Measurements from ENCODE around the gene TM4SF4.
"Not testable (repeated sequence)": the region's sequence is repeated elsewhere in the genome, so short reads cannot be mapped to it uniquely, and the experiment has no call there.

TM4SF4 gene

GRCh38 chr3:149444867-149445266 is 29.6 kb upstream of the TM4SF4 start:
- DNase-seq (ENCODE audit: low spot score); H3K4me3 Mint-ChIP-seq; H3K27ac Mint-ChIP-seq; H3K27me3 Mint-ChIP-seq (ENCODE audit: low read depth); H3K36me3 Mint-ChIP-seq (ENCODE audit: low read depth); H3K9me3 Mint-ChIP-seq; H3K4me1 Mint-ChIP-seq (ENCODE audit: low read depth): not testable (repeated sequence)

GRCh38 chr3:149448331-149448831 is 26.1 kb upstream of the TM4SF4 start:
- no peak overlapping the region for H3K4me3 Mint-ChIP-seq
- H3K4me1 Mint-ChIP-seq (ENCODE audit: low read depth), result peaks cover 6% of the 10 kb centered on the region
- no peak overlapping the region for H3K27ac Mint-ChIP-seq
- no peaks in the 10 kb centered on the region for H3K36me3 Mint-ChIP-seq (ENCODE audit: low read depth)
- no peak for DNase-seq (ENCODE audit: low spot score)
- peaks cover 13% of the 10 kb centered on the region for H3K9me3 Mint-ChIP-seq
- H3K27me3 Mint-ChIP-seq (ENCODE audit: low read depth), result peaks cover under 1% of the 10 kb centered on the region

GRCh38 chr3:149449182-149449581 is 25.3 kb upstream of the TM4SF4 start:
- peaks cover 6% of the 10 kb centered on the region for H3K4me1 Mint-ChIP-seq (ENCODE audit: low read depth)
- no peak overlapping the region for H3K4me3 Mint-ChIP-seq
- DNase-seq (ENCODE audit: low spot score), result no peak
- peaks cover 13% of the 10 kb centered on the region for H3K9me3 Mint-ChIP-seq
- H3K36me3 Mint-ChIP-seq (ENCODE audit: low read depth), result no peaks in the 10 kb centered on the region
- H3K27me3 Mint-ChIP-seq (ENCODE audit: low read depth), result no peaks in the 10 kb centered on the region
- no peak overlapping the region for H3K27ac Mint-ChIP-seq

- no peaks in the 10 kb centered on the region for H3K36me3 Mint-ChIP-seq (ENCODE audit: low read depth)
- H3K27ac Mint-ChIP-seq, result no peak overlapping the region
- no peaks in the 10 kb centered on the region for H3K27me3 Mint-ChIP-seq (ENCODE audit: low read depth)
- no peak overlapping the region for H3K4me3 Mint-ChIP-seq
- H3K4me1 Mint-ChIP-seq (ENCODE audit: low read depth), result peaks cover 6% of the 10 kb centered on the region
- peaks cover 13% of the 10 kb centered on the region for H3K9me3 Mint-ChIP-seq
- DNase-seq (ENCODE audit: low spot score), result no peak
These were observed 24.7 kb upstream of the TM4SF4 start for GRCh38 chr3:149449799-149450198.

GRCh38 chr3:149450281-149450680 is 24.2 kb upstream of the TM4SF4 start:
- Mint-ChIP-seq H3K4me1 (ENCODE audit: low read depth) (peaks cover 6% of the 10 kb centered on the region), H3K9me3 (peaks cover 13% of the 10 kb centered on the region), H3K27ac (no peak overlapping the region), H3K4me3 (no peak overlapping the region), H3K27me3 (ENCODE audit: low read depth) (no peaks in the 10 kb centered on the region), H3K36me3 (ENCODE audit: low read depth) (no peaks in the 10 kb centered on the region)
- DNase-seq (ENCODE audit: low spot score), result no peak

- no peak overlapping the region for H3K4me3 Mint-ChIP-seq
- H3K27ac Mint-ChIP-seq, result no peak overlapping the region
- peaks cover 6% of the 10 kb centered on the region for H3K4me1 Mint-ChIP-seq (ENCODE audit: low read depth)
- DNase-seq (ENCODE audit: low spot score), result no peak
- no peaks in the 10 kb centered on the region for H3K36me3 Mint-ChIP-seq (ENCODE audit: low read depth)
- peaks cover 13% of the 10 kb centered on the region for H3K9me3 Mint-ChIP-seq
- H3K27me3 Mint-ChIP-seq (ENCODE audit: low read depth), result peaks cover 4% of the 10 kb centered on the region
These were observed 22.5 kb upstream of the TM4SF4 start for GRCh38 chr3:149452036-149452435.

- no peak overlapping the region for H3K27ac Mint-ChIP-seq
- no peak overlapping the region for H3K4me3 Mint-ChIP-seq
- H3K27me3 Mint-ChIP-seq (ENCODE audit: low read depth), result peaks cover 4% of the 10 kb centered on the region
- peaks cover 13% of the 10 kb centered on the region for H3K9me3 Mint-ChIP-seq
- H3K4me1 Mint-ChIP-seq (ENCODE audit: low read depth), result peaks cover 3% of the 10 kb centered on the region
- H3K36me3 Mint-ChIP-seq (ENCODE audit: low read depth), result no peaks in the 10 kb centered on the region
- DNase-seq (ENCODE audit: low spot score), result no peak
These were observed 21.2 kb upstream of the TM4SF4 start for GRCh38 chr3:149453140-149453805.

- Mint-ChIP-seq H3K27ac (no peak overlapping the region), H3K9me3 (peaks cover 13% of the 10 kb centered on the region), H3K4me3 (no peak overlapping the region), H3K4me1 (ENCODE audit: low read depth) (no peaks in the 10 kb centered on the region), H3K36me3 (ENCODE audit: low read depth) (no peaks in the 10 kb centered on the region), H3K27me3 (ENCODE audit: low read depth) (peaks cover 4% of the 10 kb centered on the region)
- no peak for DNase-seq (ENCODE audit: low spot score)
These were observed 19.8 kb upstream of the TM4SF4 start for GRCh38 chr3:149454746-149455145.

GRCh38 chr3:149455366-149455765 is 19.1 kb upstream of the TM4SF4 start:
- H3K36me3 Mint-ChIP-seq (ENCODE audit: low read depth), result no peaks in the 10 kb centered on the region

GRCh38 chr3:149455989-149456388 is 18.5 kb upstream of the TM4SF4 start:
- DNase-seq (ENCODE audit: low spot score), result no peak
- Mint-ChIP-seq H3K4me1 (ENCODE audit: low read depth) (no peaks in the 10 kb centered on the region), H3K27ac (no peak overlapping the region), H3K36me3 (ENCODE audit: low read depth) (no peaks in the 10 kb centered on the region), H3K27me3 (ENCODE audit: low read depth) (peaks cover 4% of the 10 kb centered on the region), H3K4me3 (no peak overlapping the region), H3K9me3 (peaks cover 10% of the 10 kb centered on the region)

More at GRCh38 chr3:149455366-149455765, 19.1 kb upstream of the TM4SF4 start:
- Mint-ChIP-seq H3K4me3 (no peak overlapping the region), H3K27me3 (ENCODE audit: low read depth) (peaks cover 4% of the 10 kb centered on the region), H3K27ac (no peak overlapping the region), H3K9me3 (peaks cover 13% of the 10 kb centered on the region), H3K4me1 (ENCODE audit: low read depth) (no peaks in the 10 kb centered on the region)
- no peak for DNase-seq (ENCODE audit: low spot score)

GRCh38 chr3:149459491-149460059 is 14.9 kb upstream of the TM4SF4 start:
- peaks cover 9% of the 10 kb centered on the region for H3K27me3 Mint-ChIP-seq (ENCODE audit: low read depth)
- H3K9me3 Mint-ChIP-seq, result no peaks in the 10 kb centered on the region
- no peak overlapping the region for H3K27ac Mint-ChIP-seq
- no peaks in the 10 kb centered on the region for H3K36me3 Mint-ChIP-seq (ENCODE audit: low read depth)
- no peak for DNase-seq (ENCODE audit: low spot score)
- H3K4me3 Mint-ChIP-seq, result no peak overlapping the region
- H3K4me1 Mint-ChIP-seq (ENCODE audit: low read depth), result no peaks in the 10 kb centered on the region

- peaks cover 9% of the 10 kb centered on the region for H3K27me3 Mint-ChIP-seq (ENCODE audit: low read depth)
- DNase-seq (ENCODE audit: low spot score), result no peak
- H3K4me1 Mint-ChIP-seq (ENCODE audit: low read depth), result no peaks in the 10 kb centered on the region
- no peaks in the 10 kb centered on the region for H3K36me3 Mint-ChIP-seq (ENCODE audit: low read depth)
- no peak overlapping the region for H3K4me3 Mint-ChIP-seq
- H3K27ac Mint-ChIP-seq, result no peak overlapping the region
- no peaks in the 10 kb centered on the region for H3K9me3 Mint-ChIP-seq
These were observed 14.4 kb upstream of the TM4SF4 start for GRCh38 chr3:149460117-149460516.

GRCh38 chr3:149462051-149462450 is 12.4 kb upstream of the TM4SF4 start:
- Mint-ChIP-seq H3K4me3 (no peak overlapping the region), H3K9me3 (no peaks in the 10 kb centered on the region), H3K36me3 (ENCODE audit: low read depth) (no peaks in the 10 kb centered on the region), H3K4me1 (ENCODE audit: low read depth) (no peaks in the 10 kb centered on the region), H3K27ac (no peak overlapping the region), H3K27me3 (ENCODE audit: low read depth) (peaks cover 5% of the 10 kb centered on the region)
- no peak for DNase-seq (ENCODE audit: low spot score)

- Mint-ChIP-seq H3K27ac (no peak overlapping the region), H3K9me3 (no peaks in the 10 kb centered on the region), H3K27me3 (ENCODE audit: low read depth) (peaks cover 5% of the 10 kb centered on the region), H3K4me1 (ENCODE audit: low read depth) (no peaks in the 10 kb centered on the region), H3K36me3 (ENCODE audit: low read depth) (no peaks in the 10 kb centered on the region), H3K4me3 (no peak overlapping the region)
- DNase-seq (ENCODE audit: low spot score), result no peak
These were observed 11.9 kb upstream of the TM4SF4 start for GRCh38 chr3:149462581-149463011.

GRCh38 chr3:149463921-149464320 is 10.6 kb upstream of the TM4SF4 start:
- Mint-ChIP-seq H3K27ac (no peak overlapping the region), H3K4me1 (ENCODE audit: low read depth) (no peaks in the 10 kb centered on the region), H3K4me3 (no peak overlapping the region)

More at GRCh38 chr3:149463921-149464320, 10.6 kb upstream of the TM4SF4 start:
- H3K36me3 Mint-ChIP-seq (ENCODE audit: low read depth), result no peaks in the 10 kb centered on the region
- no peak for DNase-seq (ENCODE audit: low spot score)
- peaks cover 5% of the 10 kb centered on the region for H3K27me3 Mint-ChIP-seq (ENCODE audit: low read depth)
- no peaks in the 10 kb centered on the region for H3K9me3 Mint-ChIP-seq
